LNCaP clone FGC (cell line): Measurements from ENCODE around the gene NANP.

Experiments used
- DNase-seq: peaks from one replicate; pipeline ENCODE4 v3.0.0-alpha.2; 2011; ENCODE audit warnings: low read depth
- H3K4me3 ChIP-seq: 2 replicates; pipeline ENCODE4 v1.5.1; 2011; ENCODE audit warnings: mild to moderate bottlenecking, low read depth, low read length, control low read depth
- TF ChIP-seq, protein P1 (sequence below): IDR thresholded peaks from 2 replicates; pipeline ENCODE4 v1.5.1; 2012; ENCODE audit warnings: mild to moderate bottlenecking; ENCODE audit not compliant: control insufficient read depth, insufficient read depth; ENCODE audit errors: extremely low read depth

The NANP gene

GRCh38 chr20:25567286-25567685 is 56.5 kb downstream of the NANP start:
- no peak for DNase-seq
- no peak overlapping the region for H3K4me3 ChIP-seq
- TF ChIP-seq, protein P1, sequence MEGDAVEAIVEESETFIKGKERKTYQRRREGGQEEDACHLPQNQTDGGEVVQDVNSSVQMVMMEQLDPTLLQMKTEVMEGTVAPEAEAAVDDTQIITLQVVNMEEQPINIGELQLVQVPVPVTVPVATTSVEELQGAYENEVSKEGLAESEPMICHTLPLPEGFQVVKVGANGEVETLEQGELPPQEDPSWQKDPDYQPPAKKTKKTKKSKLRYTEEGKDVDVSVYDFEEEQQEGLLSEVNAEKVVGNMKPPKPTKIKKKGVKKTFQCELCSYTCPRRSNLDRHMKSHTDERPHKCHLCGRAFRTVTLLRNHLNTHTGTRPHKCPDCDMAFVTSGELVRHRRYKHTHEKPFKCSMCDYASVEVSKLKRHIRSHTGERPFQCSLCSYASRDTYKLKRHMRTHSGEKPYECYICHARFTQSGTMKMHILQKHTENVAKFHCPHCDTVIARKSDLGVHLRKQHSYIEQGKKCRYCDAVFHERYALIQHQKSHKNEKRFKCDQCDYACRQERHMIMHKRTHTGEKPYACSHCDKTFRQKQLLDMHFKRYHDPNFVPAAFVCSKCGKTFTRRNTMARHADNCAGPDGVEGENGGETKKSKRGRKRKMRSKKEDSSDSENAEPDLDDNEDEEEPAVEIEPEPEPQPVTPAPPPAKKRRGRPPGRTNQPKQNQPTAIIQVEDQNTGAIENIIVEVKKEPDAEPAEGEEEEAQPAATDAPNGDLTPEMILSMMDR, result no peak

DNA sequence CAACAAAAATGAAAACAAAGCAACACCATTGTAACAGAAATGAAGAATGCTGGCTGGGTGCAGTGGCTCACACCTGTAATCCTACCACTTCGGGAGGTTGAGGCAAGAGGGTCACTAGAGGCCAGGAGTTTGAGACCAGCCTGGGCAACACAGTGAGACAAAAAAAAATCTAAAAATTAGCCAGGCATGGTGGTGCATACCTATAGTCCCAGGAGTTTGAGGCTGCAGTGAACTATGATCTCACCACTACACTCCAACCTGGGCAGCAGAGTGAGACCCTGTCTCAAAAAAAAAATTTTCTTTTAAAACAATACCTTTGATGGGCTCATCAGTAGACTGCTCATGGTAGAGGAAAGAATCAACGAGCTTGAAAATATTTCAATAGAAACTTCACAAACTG is 57.0 kb downstream of the NANP start:
- DNase-seq, result no peak
- no peak overlapping the region for H3K4me3 ChIP-seq
- TF ChIP-seq, protein P1, result no peak

GRCh38 chr20:25565578-25566157 is 58.1 kb downstream of the NANP start:
- TF ChIP-seq, protein P1, result no peak
- DNase-seq, result no peak
- no peak overlapping the region for H3K4me3 ChIP-seq

DNA sequence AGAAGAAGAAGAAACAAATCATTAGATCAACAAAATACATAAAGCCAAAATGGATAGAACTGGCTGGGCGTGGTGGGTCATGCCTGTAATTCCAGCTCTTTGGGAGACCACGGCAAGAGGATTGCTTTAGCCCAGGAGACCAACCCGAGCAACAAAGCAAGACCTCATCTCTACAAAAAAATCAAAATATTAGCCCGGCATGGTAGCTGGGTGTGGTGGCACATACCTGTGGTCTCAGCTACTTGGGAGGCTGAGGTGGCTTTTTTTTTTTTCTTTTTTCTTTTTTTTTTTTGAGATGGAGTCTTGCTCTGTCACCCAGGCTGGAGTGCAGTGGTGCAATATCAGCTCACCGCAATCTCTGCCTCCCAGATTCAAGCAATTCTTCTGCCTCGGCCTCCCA is 59.9 kb downstream of the NANP start:
- DNase-seq, result no peak
- H3K4me3 ChIP-seq, result no peak overlapping the region
- TF ChIP-seq, protein P1, result no peak

DNA sequence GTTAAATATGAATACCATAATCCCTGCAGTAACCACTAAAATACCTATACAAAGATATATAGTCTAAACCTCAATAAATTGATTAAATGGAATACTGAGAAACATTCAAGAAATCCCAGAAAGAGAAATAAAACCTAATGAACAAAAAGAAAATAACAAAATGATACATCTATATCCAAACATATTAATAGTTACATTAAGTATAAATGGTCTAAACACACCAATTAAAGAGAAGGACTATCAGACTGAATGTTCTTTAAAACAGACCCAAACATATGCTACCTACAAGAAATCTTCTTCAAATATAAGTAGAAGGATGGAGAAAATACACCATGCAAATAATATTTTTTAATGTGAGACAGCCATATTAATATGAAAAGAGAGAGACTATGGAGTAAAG is 60.5 kb downstream of the NANP start:
- no peak for DNase-seq
- H3K4me3 ChIP-seq, result no peak overlapping the region
- TF ChIP-seq, protein P1, result no peak
